HL-60/S4 (cell line): ENCODE measurements around the gene PCCA.
"Not testable (repeated sequence)": the region's sequence is repeated elsewhere in the genome, so short reads cannot be mapped to it uniquely, and the experiment has no call there.

ENCODE experiments used
- in situ Hi-C: fragments of 300-500 bp; cut with MboI; formaldehyde crosslinking; loops from 2 replicates; pipeline ENCODE4 v1.14.3; 2022; ENCODE audit warnings: low sequenced_read_pairs

The PCCA gene

GRCh38 chr13:100097821-100098220 is 8.9 kb downstream of the PCCA start:
- in situ Hi-C loops = no loop called here

- in situ Hi-C loops = no loop called here
Observed at GRCh38 chr13:100098445-100099116, 9.7 kb downstream of the PCCA start.

GRCh38 chr13:100099117-100099445 is 10.2 kb downstream of the PCCA start:
- in situ Hi-C loops = not testable (repeated sequence)

GRCh38 chr13:100100115-100100879 is 11.4 kb downstream of the PCCA start:
- in situ Hi-C loops = no loop called here

GRCh38 chr13:100102042-100102441 is 13.1 kb downstream of the PCCA start:
- in situ Hi-C loops = no loop called here

- in situ Hi-C loops = no loop called here
Observed at GRCh38 chr13:100106005-100106404, 17.1 kb downstream of the PCCA start.

GRCh38 chr13:100106705-100107104 is 17.8 kb downstream of the PCCA start:
- in situ Hi-C loops = no loop called here

- in situ Hi-C loops = no loop called here
Observed at GRCh38 chr13:100108913-100109507, 20.1 kb downstream of the PCCA start.

GRCh38 chr13:100110269-100110668 is 21.4 kb downstream of the PCCA start:
- in situ Hi-C loops = no loop called here

GRCh38 chr13:100112186-100112838 is 23.4 kb downstream of the PCCA start:
- in situ Hi-C loops = no loop called here

GRCh38 chr13:100115693-100116254 is 26.9 kb downstream of the PCCA start:
- in situ Hi-C loops = no loop called here

GRCh38 chr13:100124265-100124664 is 35.4 kb downstream of the PCCA start:
- in situ Hi-C loops = no loop called here

- in situ Hi-C loops = no loop called here
Observed at GRCh38 chr13:100125946-100126345, 37.1 kb downstream of the PCCA start.

- in situ Hi-C loops = no loop called here
Observed at GRCh38 chr13:100128373-100128772, 39.5 kb downstream of the PCCA start.

GRCh38 chr13:100128838-100129237 is 39.9 kb downstream of the PCCA start:
- in situ Hi-C loops = no loop called here

- in situ Hi-C loops = no loop called here
Observed at GRCh38 chr13:100129605-100130004, 40.7 kb downstream of the PCCA start.

- in situ Hi-C loops = no loop called here
Observed at GRCh38 chr13:100130092-100130491, 41.2 kb downstream of the PCCA start.

- in situ Hi-C loops = no loop called here
Observed at GRCh38 chr13:100130930-100131511, 42.1 kb downstream of the PCCA start.

- in situ Hi-C loops = no loop called here
Observed at GRCh38 chr13:100131863-100132574, 43.1 kb downstream of the PCCA start.

- in situ Hi-C loops = no loop called here
Observed at GRCh38 chr13:100138859-100139491, 50.1 kb downstream of the PCCA start.
